Iris pigment epithelial cell (primary cell): ENCODE data around the gene CFH.
"Not testable (repeated sequence)": the region's sequence is repeated elsewhere in the genome, so short reads cannot be mapped to it uniquely, and the experiment has no call there.

Source experiments
- DNase-seq: peaks from one replicate; pipeline ENCODE4 v3.0.0-alpha.2; 2011; ENCODE audit warnings: low read depth

The CFH gene

GRCh38 chr1:196651637-196652215 lies at the start of gene CFH:
Gene CFH (plus strand): TSS chr1:196652043. CDS start chr1:196652118, 75 bp downstream.
- DNase-seq = peak; percentile 97

DNA sequence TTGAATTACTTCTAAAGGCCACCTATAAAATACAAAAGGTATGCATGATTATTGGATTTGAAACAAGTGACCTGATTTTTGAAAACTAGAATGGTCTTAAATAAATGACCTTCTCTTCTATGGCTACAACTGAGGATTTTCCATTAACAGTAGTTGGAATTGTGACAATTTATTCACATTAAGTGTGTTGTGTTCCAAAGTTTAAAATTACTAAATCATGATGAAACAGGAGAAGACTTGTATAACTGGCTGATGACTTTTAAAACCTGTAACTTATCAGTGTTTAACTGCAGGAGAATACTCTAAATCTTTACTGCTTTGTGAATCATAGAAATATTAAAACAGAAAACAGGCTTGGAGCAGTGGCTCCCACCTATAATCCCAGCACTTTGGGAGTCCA lies 48.2 kb upstream of the CFH start:
- DNase-seq = no peak

- DNase-seq = peak; percentile 5
Observed at GRCh38 chr1:196607981-196608380, 43.9 kb upstream of the CFH start.

DNA sequence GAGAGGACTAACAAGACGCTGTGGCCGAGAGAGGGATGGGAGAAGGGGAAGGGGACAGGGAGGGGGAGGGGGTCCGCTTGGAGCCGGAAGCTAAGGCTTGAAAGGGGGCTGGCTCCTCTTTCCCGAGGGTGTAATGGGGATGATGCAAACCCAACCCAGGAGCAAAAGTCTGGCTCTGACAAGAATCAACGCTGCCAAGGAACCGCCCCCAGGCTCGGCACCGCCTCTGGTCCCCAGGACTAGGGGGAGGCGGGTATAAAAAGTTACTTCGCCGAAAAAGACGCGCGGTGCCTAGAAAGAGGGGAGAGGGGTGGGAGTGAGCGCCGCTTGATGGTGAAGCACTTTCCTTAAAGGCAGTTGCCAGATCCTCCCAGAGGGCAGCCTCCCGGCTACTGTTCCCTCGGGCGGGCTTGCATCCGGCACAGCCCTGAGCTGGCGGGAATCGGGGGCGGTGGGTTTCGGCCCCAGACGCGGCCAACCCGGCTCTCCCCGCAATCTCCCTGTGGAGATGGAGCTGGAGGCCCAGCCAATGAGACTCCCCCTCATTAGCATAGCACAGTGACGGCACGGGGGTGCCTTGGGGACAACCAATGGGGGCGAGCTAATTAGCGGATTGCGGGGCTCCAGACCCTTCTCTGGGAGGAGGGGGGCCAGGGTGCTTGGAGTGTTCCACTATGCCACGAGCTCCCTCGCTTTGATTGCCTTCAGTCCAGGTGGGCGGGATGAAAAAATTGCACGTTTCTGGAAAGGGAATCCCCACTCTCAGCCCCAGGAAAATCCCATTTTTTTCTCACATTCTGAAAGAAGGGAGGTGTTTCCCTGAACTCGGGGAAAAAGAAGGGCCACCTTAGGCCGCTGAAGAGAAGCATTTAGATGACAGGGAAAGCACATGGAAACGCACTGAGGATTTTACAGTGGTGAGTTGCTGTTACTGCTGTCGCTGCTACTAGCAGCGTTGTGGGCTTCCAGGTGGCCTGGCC lies 43.2 kb upstream of the CFH start, which contains the start of gene KCNT2:
KCNT2 (minus strand) TSS at position 51 of the 980 bp plus-strand sequence. CDS start 131 bp downstream, outside the sequence.
- peak; percentile 84 for DNase-seq

GRCh38 chr1:196609370-196609737 lies 42.5 kb upstream of the CFH start:
- DNase-seq = no peak

GRCh38 chr1:196611873-196612272 lies 40.0 kb upstream of the CFH start:
- no peak for DNase-seq

- no peak for DNase-seq
Observed at GRCh38 chr1:196619721-196620120, 32.1 kb upstream of the CFH start.

DNA sequence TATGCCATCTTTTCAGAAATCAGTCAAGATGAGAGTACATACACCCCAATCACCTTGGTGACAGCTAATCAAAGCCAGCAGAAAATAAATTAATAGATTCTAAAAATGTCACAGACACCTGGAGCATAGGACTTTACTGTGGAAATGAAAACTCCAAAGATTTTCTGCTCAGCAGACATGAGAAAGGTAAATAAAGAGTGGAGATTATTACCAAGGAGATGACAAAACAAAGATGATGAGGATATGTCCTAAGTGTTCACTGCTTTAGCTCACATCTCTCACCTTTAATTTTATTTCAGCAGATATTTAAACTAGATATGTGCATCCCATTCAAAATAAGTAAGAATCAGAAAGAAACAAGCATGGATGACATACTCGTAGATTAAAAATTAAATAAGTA lies 28.8 kb upstream of the CFH start:
- no peak for DNase-seq

DNA sequence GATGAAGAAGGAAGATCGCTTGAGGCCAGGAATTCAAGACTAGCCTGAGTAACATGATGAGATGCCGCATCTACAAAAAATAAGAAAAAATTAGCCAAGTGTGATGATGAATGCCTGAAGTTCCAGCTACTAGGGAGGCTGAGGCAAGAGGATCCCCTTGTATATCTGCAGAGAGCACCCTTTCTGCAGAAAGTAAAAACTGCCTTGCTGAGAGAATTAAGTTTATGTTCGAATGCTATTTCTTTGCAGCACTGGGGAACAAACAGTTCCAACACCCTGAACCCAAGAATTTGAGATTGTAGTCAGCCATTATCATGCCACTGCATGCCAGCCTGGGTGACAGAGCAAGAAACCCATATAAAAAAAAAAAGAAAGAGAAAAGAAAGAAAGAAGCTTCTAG lies 23.0 kb upstream of the CFH start:
- no peak for DNase-seq

GRCh38 chr1:196637606-196638005 lies 14.2 kb upstream of the CFH start:
- DNase-seq = no peak

GRCh38 chr1:196638466-196638865 lies 13.4 kb upstream of the CFH start:
- DNase-seq = no peak

DNA sequence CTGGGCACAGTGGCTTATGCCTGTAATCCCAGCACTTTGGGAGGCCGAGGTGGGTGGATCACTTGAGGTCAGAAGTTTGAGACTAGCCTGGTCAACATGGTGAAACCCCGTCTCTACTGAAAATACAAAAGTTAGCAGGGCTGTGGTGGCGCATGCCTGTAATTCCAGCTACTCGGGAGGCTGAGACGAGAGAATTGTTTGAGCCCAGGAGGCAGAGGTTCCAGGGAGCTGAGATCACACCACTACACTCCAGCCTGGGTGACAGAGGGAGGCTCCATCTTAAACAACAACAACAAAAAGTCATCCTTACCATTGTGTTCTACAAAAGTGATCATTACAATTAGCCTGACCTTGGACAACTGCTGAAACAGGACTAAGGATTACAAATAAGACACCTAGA lies 12.6 kb upstream of the CFH start:
- DNase-seq = not testable (repeated sequence)

GRCh38 chr1:196640976-196641375 lies 10.9 kb upstream of the CFH start:
- no peak for DNase-seq

DNA sequence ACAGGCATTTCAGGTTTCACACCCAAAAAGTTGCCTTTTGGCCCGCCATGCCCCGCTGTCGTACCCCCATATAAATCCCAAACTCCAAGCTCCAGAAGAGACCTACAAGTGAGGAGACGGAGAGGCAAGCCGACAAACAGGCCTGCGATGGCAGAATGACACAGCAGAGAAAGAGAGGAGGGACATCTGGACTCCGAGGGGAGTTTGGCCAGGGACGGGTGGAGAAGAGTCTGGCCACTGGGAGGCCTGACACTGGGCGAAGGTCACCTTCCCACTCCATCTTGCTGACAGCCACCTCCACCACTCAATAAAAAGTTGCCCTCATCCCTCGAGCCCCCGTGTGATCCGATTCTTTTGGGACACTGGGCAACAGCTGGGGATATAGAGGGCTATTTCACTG lies 1.9 kb upstream of the CFH start:
- DNase-seq = no peak

GRCh38 chr1:196650403-196650802 lies 1.4 kb upstream of the CFH start:
- no peak for DNase-seq

- no peak for DNase-seq
Observed at GRCh38 chr1:196651079-196651478, 764 bp upstream of the CFH start.

DNA sequence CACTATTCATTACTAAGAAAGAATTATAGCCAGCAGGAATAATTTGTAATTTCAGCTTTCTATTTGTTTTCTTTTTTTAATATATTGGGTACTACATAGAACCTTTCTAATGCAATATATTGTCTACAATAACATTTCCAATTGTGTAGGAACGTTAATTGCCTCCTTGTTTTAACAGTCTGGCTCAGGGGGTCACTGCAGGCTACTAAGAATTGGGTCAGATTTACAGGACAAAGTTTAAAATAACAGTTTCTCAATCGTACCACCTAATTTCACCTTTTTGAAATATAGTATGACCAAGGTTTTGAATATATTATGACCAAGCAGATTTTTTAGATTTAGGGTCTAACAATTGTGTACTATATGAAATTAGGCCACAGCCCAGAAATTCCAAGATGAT lies 2.4 kb downstream of the CFH start:
- DNase-seq = no peak

DNA sequence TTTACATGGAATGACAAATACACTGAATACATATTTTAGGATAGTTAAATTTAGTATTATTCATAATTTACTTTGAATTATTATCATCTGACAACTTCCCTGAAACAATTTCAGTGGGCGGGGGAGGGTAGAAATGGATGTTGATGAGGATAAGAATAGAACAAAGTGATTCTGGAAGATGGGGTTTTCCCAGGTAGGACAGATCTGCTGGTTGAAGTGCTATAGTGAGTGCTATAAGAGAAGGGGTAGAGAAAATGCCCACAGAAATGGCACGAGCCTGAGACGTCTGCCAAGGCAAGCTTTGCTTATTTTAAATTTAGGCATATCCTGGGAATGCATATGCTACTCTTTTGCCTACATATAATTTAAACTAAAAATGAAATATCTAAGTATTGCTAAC lies 3.2 kb downstream of the CFH start:
- no peak for DNase-seq

DNA sequence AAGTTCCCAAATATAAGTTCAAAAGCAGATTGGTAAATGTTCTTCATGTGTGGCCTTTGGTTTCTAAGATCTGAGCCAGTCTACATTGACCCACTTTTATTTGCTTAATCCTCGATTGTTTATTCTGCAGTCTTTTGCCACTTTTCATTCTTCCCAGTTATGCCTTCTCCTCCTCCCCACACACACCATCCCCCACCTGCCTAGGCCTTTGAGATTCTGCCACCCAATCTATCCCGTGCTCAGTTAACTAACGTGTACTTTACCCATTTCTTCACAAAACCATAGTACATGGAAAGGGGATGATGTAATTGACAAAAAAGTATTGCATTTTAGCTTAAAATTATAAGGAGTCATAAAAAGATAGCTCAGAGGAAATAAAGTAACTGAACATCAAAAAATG lies 3.7 kb downstream of the CFH start:
- DNase-seq = no peak

DNA sequence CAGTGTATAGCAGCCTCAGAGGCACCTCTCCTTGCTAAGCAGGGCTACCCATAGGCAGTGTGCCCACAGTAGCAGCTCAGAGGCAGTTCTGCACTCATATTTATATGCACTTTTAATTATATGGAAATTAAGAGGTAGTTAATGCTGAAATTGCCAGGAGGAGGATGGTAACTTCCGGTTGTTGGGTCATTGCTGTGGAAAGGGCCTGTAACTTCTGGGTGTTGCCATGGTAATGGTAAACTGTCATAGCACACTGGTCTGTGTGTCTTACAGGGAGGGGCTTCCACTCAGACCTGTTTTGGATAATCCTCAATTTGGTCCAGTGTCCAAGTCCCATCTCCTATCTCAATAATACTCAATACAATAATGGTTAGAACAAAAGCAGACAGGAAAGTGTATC lies 7.6 kb downstream of the CFH start:
- DNase-seq = no peak

DNA sequence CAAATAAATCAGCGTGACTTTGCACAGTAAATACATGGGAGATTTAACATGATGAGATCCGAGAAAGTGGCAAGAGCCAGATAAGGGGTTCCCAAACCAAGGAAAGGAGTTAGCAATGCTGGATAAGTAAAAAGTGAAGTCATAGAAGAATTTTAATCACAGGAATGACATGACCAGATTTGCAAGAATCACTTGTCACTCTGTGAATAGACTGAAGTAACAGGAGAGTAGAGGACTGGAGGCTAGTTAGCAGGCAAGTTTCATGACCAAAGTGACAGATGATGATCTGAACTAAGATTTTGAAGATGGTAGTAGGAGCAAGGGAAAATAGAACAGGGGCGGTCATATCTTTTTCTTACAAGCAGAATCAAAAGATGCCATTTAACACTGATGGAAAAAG lies 8.4 kb downstream of the CFH start:
- DNase-seq = no peak

- peak; percentile 39 for DNase-seq
Observed at GRCh38 chr1:196660852-196661251, 9.0 kb downstream of the CFH start.

GRCh38 chr1:196661345-196661744 lies 9.5 kb downstream of the CFH start:
- no peak for DNase-seq
